ENCODE measurements around the gene TOB1. TPM values are rescaled to one million over a fixed set of nuclear protein-coding genes. Genes with fewer than 3 reads are reported as not detected.
A peak's percentile ranks its signal among the peaks of the same experiment; 100 is the strongest.

The TOB1 gene
- total RNA-seq, 1 donor: 18.6 TPM

DNA sequence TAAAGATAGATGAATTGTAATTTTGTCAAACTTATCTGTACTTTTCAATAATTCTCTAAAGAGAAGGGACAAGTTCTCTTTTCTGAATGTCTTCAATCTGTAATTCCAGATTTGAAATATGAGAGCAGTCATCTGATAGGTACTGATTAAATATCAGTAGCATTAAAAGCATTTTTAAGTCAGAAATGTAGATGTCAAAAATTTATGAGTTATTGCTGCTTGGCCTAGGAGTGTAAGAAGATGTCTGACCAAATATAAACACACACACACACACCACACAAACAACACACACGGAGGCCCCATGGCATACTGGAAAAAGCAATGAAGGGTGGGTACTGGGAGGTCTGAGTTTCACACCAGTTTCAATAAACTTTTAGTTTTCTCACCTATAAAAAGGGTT, 2.4 kb upstream of the TOB1 start:
- H3K4me3 ChIP-seq (ENCODE audit: low read depth, low read length): peak overlapping the region; percentile 76
- DNase-seq (ENCODE audit: low read depth): no peak
- no peak for TF ChIP-seq CTCF (IDR thresholded peaks at IDR 0.05; ENCODE audit: insufficient read depth, low read depth, low read length)

GRCh38 chr17:50868140-50868438, 1.9 kb upstream of the TOB1 start:
- TF ChIP-seq CTCF (IDR thresholded peaks at IDR 0.05; ENCODE audit: insufficient read depth, low read depth, low read length): no peak
- DNase-seq (ENCODE audit: low read depth): no peak
- H3K4me3 ChIP-seq (ENCODE audit: low read depth, low read length): peak overlapping the region; percentile 76

DNA sequence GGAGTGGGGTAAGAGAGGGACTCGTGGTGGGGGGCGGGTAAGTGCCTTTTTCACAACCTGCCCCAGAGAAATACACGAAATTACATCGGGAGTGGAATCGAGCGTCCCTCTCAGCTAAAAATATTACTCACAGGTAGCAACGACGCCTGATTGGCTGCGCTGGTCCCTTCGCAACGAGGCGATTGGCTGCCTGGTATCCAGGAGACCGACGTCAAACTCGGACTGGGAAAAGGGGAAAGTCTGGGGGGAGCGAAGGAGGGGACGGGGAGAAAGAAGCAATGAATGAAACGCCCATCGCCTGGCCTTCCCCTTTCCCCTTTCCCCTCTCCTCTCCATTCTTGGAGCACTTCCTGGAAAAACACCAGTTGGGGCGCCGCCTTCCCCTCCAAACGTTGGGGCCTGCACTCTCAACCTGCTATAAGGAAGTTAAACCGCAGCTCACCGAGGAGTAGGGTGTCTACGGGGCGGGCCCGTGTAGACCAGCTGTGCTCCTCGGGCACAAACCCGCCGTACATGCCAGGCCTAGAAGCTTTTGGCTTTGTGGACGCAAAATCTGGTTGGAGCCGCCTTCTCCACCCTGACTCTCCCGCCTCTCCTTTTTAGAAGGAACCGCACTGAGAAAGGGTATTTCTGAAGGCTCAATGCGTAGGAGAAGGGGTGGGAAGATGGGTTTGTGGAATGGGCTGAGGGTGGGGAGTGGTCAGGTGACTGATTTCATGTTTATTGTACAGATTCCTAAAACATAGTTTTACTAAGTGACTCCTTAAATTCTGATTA, 1.4 kb upstream of the TOB1 start:
- no peak for TF ChIP-seq CTCF (IDR thresholded peaks at IDR 0.05; ENCODE audit: insufficient read depth, low read depth, low read length)
- H3K4me3 ChIP-seq (ENCODE audit: low read depth, low read length): peak overlapping the region; percentile 76
- peak; percentile 97 for DNase-seq (ENCODE audit: low read depth)

DNA sequence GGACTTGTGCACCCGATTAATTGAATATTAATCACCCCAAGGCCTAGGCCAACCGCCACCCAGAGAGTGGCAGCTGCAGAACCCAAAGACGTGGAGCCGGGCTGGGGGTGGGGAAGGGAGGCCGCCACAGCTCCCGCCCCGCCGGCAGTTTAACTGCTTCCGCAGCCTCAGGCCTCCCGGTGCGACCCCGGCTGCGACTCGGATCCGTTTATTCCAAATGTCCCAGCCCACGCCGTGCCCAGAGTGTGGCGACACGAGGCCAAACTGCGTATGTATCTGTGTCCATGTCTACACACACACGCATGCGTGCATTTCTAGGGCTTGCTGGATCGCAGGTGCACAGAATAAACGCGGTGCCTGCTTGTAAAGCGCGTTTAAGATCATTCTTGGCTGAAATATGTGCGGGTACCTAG, 802 bp upstream of the TOB1 start:
- TF ChIP-seq CTCF (IDR thresholded peaks at IDR 0.05; ENCODE audit: insufficient read depth, low read depth, low read length): no peak
- no peak for DNase-seq (ENCODE audit: low read depth)
- peak overlapping the region; percentile 76 for H3K4me3 ChIP-seq (ENCODE audit: low read depth, low read length)

- TF ChIP-seq CTCF (IDR thresholded peaks at IDR 0.05; ENCODE audit: insufficient read depth, low read depth, low read length): no peak
- no peak for DNase-seq (ENCODE audit: low read depth)
- H3K4me3 ChIP-seq (ENCODE audit: low read depth, low read length): peak overlapping the region; percentile 94
Measured at GRCh38 chr17:50865868-50866260, 290 bp downstream of the TOB1 start.

GRCh38 chr17:50865060-50865867, 890 bp downstream of the TOB1 start:
- peak; percentile 57 for DNase-seq (ENCODE audit: low read depth)
- H3K4me3 ChIP-seq (ENCODE audit: low read depth, low read length): peak overlapping the region; percentile 94
- TF ChIP-seq CTCF (IDR thresholded peaks at IDR 0.05; ENCODE audit: insufficient read depth, low read depth, low read length): no peak

Measured in fibroblast of villous mesenchyme (primary cell).